Measurements from ENCODE around the gene CA9.

DNA sequence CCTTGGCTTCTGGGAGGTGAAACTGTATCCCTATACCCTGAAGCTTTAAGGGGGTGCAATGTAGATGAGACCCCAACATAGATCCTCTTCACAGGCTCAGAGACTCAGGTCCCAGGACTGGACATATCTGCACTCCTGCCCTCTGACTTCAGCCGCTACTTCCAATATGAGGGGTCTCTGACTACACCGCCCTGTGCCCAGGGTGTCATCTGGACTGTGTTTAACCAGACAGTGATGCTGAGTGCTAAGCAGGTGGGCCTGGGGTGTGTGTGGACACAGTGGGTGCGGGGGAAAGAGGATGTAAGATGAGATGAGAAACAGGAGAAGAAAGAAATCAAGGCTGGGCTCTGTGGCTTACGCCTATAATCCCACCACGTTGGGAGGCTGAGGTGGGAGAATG is 5.4 kb downstream of the CA9 start:
- no peak for TF ChIP-seq POLR2A (IDR thresholded peaks at IDR 0.05; ENCODE audit: low read length)
- no peak for TF ChIP-seq GATA1 (IDR thresholded peaks at IDR 0.05; ENCODE audit: low read depth, low read length)
